Activated gamma-delta T cell treated with Interleukin-2 at 50 U/mL for 16 hours (primary cell): Measurements from ENCODE around the gene RPP25L.
"Not testable (repeated sequence)": the region's sequence is repeated elsewhere in the genome, so short reads cannot be mapped to it uniquely, and the experiment has no call there.

ENCODE experiments used
- DNase-seq: peaks from one replicate; pipeline ENCODE4 v3.0.0-alpha.2; 2020

The RPP25L gene

GRCh38 chr9:34611811-34612787 is at the start of gene RPP25L:
Gene RPP25L, minus strand, starts transcription at chr9:34612097. Its CDS starts 801 bp downstream, at chr9:34611296.
- DNase-seq = peak; percentile 81

DNA sequence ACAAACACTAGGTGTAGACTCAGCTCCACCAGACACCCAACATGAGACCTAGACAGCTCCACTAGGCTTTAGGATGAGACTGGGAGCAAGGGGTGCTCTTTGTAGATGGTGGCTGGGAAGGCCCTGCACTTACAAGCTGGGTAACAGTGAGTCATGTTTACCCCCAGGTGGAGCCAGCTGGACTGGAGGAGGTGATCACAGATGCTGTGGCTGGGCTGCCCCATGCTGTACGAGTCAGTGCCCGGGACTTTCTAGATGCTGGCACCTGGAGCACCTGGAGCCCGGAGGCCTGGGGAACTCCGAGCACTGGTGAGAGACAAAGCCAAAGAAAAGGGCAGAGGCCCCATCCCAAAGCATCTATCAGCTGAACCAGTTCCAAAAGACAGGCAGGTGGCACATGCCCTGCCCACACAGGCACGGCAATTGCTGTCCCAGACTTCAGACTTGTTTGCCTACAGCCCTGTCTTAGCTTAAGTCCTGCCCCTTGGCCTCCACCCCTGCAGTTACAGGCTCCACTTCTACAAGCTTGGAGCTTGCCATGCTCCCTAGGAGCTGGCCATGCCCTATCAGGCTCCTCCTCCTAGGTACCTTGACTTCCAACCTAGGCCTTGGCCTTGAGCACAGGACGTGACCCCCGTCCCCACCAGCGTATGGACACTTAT is 47.8 kb upstream of the RPP25L start:
- no peak for DNase-seq

- DNase-seq = no peak
These were observed 46.6 kb upstream of the RPP25L start for GRCh38 chr9:34658461-34658860.

DNA sequence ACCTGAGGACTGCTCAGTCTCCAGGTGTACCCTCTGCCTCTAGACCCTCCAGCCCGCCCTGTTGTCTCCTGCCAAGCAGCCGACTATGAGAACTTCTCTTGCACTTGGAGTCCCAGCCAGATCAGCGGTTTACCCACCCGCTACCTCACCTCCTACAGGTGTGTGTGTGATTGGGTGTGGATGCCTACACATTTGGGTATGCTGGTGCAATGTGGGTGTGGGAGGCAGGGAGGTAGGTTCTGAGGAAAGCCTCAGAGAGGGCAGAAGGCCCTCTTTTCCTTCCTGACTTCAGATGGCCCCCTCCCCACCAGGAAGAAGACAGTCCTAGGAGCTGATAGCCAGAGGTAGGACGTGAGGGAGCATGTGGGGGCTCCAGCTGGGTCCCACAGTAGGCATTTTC is 45.1 kb upstream of the RPP25L start:
- no peak for DNase-seq

DNA sequence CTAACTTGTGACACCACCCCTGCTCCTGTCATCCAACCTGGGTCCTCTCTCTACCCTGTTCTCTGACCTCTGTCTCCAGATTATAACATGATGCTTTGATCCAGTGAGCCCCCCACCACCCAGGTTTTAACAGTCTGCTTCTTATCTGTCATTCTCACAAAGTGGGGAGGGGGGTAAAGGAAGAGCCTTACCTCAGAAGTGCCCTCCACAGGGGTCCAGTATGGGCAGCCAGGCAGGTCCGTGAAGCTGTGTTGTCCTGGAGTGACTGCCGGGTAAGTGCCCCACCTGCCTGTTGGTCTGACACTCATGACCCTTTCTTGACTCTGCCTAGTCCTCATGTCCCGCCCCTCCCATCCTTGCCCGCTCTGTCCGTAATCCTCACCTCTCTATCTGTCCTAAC is 43.5 kb upstream of the RPP25L start:
- DNase-seq = no peak

DNA sequence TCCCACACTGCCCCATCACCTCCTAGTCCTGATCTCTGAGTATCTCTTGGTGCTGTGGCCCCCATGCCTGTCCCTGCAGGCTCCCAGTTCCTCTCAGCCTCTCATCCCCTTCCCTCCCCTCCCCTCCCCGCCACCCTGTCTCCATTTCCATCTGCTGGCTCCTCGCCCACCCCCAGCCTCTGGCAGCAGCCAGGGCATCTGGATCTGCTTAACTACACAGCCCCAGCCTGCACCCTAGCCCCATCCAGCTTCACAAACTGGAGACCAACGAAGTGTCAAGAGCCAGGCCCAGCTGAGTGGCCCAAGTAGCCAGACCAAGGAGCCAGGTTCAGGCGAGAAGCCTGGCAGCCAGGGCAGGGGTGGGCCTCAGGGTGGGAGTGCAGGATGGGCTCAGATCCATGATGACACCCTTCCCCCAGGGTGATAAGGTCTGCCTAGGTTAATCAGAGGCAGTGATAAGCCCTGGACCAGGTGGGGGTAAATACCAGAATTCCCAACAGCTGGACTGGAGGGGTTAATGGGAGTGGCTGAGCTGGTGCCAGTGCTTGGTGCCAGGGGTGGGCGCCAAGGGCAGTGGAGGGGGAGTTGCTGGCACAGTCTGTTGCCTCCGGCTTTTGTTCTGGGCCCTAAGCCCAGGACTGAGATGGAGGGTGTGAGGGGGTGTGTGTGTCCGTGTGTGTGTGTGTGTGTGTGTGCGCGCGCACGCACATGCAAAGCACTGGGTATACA is 42.6 kb upstream of the RPP25L start:
- no peak for DNase-seq

DNA sequence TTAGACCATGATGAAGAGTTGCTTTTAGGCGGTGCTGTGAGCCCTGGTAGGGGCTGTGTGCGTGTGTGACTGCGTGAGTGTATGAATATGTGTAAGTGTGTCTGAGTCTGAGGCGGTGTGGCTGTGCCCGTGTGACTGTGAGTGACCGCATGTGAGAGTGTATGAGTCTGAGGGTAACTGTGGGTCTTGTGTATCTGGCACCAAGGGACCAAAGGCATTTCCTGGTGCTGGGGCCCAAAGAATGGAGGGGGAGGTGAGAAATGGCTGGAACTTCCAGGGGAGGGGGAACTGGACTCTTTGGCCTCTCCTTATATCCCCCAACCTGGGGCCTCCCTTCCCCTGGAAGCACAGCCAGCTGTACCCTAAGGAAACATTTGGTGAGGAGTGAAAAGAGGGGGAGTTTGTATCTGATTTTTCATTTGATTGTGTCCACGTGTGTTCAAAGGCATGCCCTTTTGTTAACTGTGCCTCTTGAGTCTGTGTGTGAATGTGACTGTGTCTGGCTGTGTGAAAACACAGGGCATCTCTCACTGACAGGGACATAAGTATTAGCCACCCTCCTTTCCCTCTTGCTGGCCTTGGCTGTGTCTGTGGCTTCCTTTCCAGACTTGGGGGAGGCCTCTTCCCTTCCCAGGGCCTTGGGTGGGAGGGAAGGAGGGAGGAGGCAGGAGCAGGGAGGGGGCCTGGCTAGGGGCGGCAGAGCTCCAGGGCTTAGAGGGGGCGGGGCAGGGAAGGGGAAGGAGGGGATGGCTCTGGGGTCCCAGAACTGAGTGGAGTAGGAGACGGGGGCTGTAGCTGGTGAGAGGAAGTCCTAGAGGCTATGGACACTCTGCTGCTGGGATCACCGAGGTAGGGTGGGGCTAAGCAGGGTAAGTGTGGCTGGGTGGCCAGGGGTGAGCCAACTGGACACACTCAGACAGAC is 41.5 kb upstream of the RPP25L start:
- no peak for DNase-seq

DNA sequence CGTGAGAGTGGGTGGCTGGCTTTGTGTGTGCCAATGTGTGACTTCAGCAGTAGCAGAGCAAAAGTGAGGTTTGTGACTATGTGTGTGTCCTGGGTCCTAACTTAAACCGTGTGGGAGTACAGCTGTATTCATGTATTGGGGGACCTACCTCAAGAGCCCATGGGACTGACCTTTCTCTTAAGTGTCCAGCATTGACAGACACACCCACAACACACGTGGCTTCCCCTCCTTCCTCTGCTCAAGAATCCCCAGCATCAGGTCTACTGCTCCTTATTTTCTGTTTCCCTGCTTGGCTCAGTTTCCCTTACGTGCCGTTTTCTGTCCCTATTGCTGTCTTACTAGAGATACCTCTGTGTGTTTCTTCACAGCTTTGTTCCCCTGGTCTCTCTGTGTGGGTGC is 40.7 kb upstream of the RPP25L start:
- DNase-seq = no peak

DNA sequence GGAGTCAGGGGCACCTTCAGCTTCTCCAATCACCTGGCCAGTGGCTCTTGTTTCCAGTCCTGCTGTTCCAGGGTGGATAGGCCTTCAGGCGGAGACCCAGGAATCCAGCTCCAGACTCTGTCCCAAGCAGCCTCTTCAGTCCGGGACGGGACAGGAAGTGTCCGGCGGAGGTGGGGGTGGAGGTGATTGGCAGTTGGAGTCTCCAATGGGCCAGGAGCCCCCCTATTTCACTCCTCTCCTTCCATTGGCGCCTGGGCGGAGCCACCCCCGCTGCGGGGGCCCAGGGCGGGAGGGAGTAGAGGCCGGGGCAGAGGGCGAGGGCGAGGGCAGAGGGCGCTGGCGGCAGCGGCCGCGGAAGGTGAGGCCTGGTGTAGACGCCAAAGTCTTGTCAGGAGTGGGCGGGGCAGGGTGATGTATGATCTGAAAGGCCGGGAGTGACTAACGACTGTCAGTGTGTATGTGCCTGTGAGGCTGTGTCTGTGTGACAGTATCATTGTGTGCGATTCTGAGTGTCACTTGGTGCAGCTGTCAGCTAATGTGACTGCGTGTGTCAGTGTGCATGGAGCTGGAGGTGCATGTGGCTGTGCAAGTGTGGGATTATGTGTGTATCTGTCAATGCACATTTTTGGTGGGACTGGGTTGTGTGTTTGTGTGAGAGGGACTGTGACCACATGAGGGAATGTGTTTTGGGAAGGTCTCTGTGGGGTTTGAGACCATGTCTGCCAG is 40.1 kb upstream of the RPP25L start, which contains the start of gene IL11RA:
TSS of gene IL11RA (plus strand) at position 310 of the 726 bp plus-strand sequence. CDS start 3,033 bp downstream, outside the sequence.
- no peak for DNase-seq

DNA sequence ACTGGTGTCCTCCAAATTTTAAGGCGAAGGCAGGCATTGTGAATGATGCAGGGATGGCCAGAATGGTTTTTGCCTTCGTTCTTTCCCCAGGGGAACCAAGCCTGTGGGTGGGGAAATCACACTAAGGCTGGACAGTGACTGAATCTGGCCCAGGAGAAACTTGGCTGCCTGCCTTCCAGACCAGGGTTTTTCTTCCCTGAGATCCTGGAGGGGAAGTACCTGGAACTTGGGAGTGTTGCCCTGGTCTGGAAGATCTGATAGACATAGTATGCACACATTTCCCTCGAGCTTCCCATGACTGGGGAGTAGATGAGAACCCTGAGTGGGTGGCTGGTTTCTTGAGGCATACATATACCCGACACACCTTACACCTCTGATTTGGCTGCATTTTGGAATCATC is 39.4 kb upstream of the RPP25L start:
- no peak for DNase-seq

DNA sequence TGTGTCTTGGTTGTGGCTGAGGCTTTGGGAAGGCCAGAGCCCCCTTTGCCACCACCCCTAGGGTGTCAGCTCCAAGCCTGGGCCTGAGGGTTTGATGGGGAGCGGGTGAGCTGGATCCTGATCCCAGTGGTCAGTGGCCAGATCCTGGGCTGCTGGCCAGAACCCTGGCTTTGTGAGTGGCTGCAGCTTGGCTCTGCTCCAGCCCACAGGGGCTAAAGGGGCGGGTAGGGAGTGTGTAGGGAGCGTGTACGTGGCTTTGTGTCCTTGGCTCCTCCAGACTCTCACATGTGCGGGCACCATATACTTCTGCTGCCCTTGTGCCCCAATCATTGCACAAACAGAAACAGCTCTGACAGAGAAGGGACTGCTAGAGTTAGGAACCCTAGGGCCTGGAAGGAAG is 38.9 kb upstream of the RPP25L start:
- no peak for DNase-seq

DNA sequence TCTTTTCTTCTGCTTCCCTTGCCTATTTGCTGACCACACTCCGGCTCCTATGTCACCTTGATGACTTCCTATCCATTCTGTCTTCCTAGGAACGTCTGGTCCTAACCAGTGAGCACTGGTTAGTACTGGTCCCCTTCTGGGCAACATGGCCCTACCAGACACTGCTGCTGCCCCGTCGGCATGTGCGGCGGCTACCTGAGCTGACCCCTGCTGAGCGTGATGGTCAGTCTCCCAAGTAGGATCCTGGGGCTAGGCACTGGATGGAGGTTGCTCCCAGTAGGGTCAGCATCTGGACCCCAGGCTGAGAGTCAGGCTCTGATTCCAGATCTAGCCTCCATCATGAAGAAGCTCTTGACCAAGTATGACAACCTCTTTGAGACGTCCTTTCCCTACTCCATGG is 36.8 kb upstream of the RPP25L start:
- DNase-seq = no peak

DNA sequence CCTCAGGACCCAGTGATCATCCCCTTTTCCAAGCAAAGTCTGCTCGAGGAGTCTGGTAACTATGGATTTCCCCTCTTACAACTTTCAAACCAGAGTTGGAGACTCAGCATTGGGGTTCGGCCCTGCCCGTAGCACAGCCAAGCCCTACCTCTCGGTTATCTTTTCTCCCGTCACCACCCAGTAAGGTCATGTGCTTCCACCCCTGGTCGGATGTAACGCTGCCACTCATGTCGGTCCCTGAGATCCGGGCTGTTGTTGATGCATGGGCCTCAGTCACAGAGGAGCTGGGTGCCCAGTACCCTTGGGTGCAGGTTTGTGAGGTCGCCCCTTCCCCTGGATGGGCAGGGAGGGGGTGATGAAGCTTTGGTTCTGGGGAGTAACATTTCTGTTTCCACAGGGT is 35.8 kb upstream of the RPP25L start:
- DNase-seq = no peak

DNA sequence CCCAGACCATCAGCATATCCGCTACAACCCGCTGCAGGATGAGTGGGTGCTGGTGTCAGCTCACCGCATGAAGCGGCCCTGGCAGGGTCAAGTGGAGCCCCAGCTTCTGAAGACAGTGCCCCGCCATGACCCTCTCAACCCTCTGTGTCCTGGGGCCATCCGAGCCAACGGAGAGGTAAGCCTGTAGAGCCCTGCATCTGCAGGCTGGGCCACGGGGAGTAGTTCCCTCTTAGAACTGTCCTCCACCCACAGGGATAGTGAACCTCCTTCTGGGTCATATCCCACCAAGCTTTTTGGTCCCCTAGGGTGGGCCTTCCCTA is 35.1 kb upstream of the RPP25L start:
- no peak for DNase-seq

GRCh38 chr9:34646211-34647083 is 34.5 kb upstream of the RPP25L start, which contains the start of gene GALT:
Gene GALT, plus strand, starts transcription at chr9:34646675. Its CDS starts 30 bp downstream, at chr9:34646705.
- DNase-seq = peak; percentile 97

GRCh38 chr9:34644766-34645314 is 32.9 kb upstream of the RPP25L start:
- no peak for DNase-seq

GRCh38 chr9:34642679-34643078 is 30.8 kb upstream of the RPP25L start:
- DNase-seq = no peak

DNA sequence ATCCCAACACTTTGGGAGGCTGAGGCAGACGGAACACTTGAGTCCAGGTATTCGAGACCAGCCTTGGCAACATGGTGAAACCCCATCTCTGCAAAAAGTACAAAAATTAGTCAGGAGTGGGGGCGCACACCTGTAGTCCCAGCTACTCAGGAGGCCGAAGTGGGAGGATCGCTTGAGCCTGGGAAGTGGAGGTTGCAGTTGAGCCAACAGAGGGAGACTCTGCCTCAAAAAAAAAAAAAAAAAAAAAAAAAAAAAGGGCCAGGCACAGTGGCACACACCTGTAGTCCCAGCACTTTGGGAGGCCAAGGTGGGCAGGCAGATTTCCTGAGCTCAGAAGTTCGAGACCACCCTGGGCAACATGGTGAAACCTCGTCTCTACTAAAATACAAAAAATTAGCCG is 27.4 kb upstream of the RPP25L start:
- not testable (repeated sequence) for DNase-seq

DNA sequence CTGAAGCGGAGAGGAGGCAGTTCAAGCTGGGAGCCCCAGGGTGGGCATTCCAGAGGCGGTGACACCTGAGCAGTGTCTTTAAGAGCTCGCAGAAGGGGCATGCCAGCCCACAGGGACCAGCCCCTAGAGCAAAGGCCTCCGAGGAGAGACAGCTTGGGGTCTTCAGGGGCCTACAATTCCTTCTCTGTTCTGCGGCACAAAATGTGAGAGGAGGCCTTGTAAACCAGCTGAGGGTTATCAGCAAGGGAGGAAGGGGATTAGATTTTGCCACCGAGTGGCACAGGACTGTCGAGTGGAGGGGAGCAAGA is 26.2 kb upstream of the RPP25L start:
- no peak for DNase-seq
